ENCODE results near the gene ANKRD6.
A peak's percentile ranks its signal among the peaks of the same experiment; 100 is the strongest.
"Not testable (repeated sequence)": the region's sequence is repeated elsewhere in the genome, so short reads cannot be mapped to it uniquely, and the experiment has no call there.

Gene ANKRD6

DNA sequence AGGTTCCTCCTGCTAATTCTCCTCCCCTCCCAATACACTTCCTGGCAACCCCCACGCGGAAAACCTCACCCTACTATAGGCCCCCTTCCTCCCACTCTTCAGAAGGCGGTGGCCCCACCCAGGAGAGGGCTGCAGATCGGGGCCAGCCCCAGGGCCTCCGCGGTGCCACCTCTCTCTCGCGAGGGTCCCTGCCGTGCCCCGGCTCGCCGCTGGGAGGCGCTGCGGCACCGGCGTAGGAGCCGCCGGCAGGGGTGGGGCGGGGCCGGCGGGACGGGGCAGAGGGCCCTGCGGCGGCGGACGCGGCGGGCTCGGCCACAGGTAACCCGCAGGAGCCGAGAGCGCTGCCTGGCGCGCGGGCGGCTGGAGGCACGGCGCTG, at the start of gene ANKRD6:
Gene ANKRD6, plus strand, starts transcription at position 278 of the 377 bp plus-strand sequence. CDS start 133,825 bp downstream, outside the sequence.
- DNase-seq (ENCODE audit: low spot score), result peak; percentile 80

DNA sequence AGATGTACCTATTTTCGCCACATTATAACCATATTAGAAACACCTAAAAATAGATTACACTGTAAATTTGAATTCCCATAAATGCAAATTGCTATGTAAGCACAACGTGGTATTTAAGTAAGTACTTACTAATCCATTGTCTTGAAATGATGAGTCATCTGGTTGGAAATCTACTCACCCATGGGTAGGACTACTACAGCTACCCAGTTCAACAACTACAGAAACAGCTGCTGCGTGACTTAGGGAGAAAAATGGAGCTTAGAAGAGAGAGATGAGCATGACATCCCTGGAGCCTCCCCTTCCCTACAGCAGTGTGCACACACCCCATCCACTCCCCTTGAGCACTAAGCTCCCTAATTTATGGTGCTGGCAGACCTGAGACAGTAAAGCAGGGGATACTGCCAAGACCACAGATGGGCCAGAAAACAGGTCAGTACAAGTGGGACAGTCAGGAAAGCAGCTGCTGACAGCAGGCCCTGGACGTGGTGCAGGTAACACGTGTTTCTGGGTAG, 47.7 kb upstream of the ANKRD6 start:
- no peak for DNase-seq (ENCODE audit: low spot score)

DNA sequence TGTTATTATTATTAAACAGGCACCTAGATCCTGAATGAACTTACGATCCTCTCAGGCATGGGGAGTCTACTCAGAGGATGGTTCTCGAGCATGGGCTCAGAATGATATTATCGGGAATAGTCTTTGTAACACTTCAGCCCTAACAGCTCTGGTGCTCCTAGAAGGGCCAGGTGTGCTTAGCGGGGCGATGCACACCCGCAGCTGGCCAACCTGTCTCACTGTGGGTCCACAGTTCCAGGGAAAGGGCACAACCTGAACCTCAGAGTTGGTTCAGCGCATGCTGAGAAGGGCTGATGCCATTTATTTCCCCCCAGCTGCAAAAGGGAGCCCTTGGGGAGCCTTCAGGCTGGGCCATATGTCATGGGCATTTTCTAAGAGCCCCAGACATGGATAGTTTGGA, 47.1 kb upstream of the ANKRD6 start:
- no peak for DNase-seq (ENCODE audit: low spot score)

DNA sequence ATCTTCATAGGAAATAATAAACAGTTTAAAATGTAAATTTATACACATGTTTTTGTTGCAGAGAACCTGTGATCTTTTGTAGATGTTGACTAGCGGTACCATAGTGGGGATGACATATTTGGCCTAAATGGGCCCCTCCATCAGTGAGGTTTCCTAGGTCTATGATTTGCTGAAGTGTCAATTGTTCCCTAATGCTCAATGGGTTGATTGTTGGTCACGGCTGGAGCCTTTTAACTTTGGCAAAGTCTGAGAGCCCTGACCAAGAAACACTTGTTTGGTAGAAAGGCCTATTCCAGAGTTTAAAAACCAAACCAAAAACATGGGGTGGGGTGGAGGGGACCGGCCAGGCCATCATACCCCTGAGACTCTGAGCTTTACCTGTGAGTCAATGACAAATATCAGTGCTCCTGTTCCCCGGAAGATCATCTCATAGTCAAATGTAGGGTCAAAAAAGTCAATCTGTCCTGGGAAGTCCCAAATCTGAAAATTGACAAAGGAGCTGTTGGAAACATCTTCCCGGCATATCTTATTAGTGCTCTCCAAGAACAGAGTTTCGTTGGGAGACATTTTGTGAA, 45.9 kb upstream of the ANKRD6 start:
- DNase-seq (ENCODE audit: low spot score), result no peak

DNA sequence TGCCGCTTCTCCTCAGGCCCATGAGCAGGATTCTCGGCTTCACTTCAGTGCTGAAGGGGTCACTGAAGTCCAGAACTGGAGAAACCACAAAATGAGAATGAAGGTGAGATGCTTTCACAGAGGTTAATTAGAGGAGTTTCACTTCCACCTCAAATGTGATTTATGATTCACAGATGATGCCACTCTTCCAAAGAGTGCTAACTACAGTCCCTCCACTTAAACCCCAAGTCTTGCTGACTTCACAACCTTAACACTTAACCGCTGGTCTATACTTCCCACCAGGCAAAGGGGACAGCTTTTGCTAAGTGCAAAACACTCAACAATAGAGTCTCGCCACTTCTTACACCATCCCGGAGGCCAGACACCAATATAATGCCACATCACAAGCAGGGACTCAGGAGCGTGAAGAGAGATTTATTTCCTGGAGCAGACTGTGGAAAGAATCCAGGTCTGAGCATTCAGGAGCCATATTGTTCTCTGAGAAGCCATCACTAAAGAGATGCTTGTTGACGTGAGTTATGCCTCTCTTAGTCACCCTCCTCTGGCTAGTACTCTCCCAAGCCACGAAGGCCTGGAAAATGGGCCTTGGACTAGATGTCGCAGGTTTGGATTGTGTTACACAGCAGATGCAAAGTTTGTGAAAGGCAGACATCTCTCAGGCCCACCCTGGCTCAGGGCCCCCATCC, 45.3 kb upstream of the ANKRD6 start:
- no peak for DNase-seq (ENCODE audit: low spot score)

DNA sequence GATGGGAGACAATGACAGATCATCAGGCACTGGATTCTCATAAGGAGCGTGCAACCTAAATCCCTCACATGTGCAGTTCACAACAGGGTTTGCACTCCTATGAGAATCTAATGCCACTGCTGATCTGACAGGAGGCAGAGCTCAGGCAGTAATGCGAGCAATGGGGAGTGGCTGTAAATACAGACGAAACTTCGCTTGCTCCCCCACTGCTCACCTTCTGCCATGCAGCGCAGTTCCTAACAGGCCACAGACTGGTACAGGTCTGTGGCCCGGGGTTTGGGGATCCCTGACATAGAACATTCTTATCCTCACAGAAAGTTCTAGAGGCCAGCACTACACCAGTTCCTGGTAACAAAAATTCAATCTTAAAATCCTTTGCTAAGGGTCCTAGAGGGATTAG, 44.1 kb upstream of the ANKRD6 start:
- no peak for DNase-seq (ENCODE audit: low spot score)

DNA sequence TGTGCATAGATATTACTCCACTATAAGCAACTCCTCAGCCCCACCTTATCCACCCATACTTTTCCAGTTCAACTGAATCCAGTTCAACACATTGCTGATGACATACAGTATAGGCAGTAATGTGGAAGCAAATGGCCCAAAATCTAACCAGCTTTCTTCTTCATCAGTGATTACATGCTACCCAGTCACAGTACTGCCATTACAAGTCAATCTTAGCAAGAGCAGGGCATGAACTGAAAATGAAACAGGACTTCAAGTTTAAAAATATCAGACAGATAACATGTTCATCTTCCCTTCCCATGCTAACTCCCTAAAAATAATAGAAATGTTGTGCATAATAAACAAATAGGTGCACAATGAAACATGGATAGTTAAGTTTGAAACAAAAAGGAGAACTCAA, 40.1 kb upstream of the ANKRD6 start:
- DNase-seq (ENCODE audit: low spot score), result no peak

DNA sequence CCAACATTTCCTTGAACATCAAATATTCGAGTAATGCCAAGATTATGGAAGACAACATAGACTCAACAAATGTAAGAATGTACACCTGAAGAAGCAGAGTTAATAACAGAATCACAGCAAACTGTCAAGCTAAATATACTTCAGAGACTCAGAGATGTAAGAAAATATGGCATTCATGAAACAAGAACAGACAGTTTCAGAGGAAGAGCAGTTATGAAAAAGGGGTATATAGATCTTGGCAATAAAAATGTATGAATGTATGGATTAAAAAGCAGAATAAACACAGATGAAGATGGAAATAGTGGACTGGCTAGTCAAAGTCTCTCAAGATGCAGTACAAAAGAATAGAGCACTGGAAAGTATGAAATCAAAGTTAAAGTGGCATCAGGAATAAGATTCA, 39.3 kb upstream of the ANKRD6 start:
- DNase-seq (ENCODE audit: low spot score), result no peak

DNA sequence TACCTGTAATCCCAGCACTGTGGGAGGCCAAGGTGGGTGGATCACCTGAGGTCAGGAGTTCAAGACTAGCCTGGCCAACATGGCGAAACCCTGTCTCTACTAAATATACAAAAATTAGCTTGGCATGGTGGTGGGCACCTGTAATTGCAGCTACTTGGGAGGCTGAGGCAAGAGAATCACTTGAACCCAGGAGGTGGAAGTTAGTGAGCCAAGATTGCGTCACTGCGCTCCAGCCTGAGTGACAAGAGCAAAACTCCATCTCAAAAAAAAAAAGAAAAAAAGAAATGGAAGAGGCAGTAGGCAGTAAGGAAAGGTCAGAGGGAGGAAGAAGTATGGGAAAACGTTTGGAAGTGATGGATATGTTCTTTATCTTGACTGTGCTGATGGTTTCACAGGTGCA, 35.1 kb upstream of the ANKRD6 start:
- not testable (repeated sequence) for DNase-seq (ENCODE audit: low spot score)

DNA sequence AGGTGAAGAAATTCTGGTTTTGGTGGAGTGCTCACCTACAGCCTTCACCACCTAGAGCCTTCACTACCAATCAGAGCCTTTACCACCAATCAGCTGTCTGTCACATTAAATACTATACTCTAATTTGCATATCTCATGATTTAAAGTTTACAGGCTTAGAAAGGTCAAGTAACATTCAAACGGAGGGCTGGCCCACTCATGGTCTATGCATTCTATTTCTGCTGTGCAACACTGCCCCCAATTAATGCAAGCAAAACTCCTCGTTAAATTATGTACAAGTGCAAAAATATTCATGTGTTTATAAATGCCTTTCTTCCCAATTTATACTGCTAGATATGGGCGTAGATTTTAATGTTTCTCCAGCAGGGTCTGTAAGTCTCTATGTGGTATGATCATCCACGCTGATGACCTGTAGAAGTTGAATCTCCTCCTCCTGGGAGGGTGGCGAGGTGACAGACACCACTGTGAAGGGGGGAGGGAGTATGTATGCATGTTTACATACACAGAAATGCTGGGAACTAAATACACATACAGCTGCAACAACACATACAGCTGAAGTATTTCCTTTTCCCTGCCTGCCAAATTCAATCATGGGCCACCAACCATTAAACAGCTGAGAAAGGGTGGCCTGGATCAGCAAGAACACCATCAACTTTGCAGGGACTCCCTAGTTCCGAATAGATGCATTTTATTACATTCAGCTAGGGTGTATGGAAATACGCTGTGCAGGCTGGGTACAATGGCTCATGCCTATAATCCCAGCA, 34.0 kb upstream of the ANKRD6 start:
- DNase-seq (ENCODE audit: low spot score), result no peak

DNA sequence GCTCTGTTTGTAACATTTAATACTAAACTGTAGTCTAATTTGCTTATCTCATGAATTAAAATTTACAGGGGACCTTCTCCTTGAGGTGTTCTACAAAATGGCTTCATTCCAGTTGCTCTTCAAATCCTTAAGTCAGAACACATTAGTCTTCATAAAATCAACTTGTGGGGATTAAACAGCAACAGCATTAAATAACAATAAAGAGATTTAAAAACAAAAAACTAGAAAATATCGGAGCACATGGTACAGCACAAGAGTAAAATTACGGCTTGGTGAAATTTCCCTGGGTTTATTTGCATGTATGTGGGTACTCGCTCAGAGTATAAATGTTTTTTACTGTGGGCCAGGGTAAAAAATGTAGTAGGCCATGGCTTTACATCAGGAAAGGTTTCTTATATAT, 32.9 kb upstream of the ANKRD6 start:
- DNase-seq (ENCODE audit: low spot score), result no peak

DNA sequence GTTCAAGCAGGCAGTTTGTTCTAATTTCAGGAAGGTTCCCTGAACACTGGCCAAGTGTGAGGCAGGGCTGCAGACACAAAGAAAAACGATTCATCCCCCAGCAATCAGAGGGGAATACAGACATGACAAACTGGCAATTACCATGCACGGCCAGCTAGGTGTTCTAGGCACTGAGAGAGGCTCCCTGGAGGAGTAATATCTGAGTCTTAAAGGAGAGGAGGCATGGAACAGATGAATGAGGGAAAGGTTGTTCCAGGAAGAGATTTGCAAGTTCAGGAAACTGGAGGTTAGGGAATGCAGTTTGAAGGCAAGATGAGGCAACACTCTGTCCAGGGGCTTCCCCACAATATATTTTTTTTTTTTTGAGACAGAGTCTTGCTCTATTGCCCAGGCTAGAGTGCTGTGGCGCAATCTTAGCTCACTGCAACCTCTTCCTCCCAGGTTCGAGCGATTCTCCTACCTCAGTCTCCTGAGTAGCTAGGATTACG, 32.0 kb upstream of the ANKRD6 start:
- no peak for DNase-seq (ENCODE audit: low spot score)

DNA sequence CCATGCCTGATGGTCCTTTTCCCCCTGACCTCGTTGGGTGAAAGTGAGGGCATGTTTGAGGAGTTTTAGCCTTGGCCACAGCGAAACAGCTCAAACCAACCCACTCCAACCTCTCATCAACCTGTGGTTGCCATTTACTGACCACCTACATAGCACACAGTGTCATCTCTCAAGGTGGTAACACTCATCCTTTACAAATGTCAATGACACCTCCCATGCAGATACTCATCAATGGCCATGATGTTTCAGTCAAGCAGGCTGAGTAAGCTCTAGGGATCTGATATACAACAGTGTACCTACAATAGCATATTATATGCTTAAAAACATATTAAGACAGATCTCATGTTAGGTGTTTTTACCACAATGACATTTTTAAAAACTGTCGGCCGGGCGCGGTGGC, 30.2 kb upstream of the ANKRD6 start:
- no peak for DNase-seq (ENCODE audit: low spot score)

DNA sequence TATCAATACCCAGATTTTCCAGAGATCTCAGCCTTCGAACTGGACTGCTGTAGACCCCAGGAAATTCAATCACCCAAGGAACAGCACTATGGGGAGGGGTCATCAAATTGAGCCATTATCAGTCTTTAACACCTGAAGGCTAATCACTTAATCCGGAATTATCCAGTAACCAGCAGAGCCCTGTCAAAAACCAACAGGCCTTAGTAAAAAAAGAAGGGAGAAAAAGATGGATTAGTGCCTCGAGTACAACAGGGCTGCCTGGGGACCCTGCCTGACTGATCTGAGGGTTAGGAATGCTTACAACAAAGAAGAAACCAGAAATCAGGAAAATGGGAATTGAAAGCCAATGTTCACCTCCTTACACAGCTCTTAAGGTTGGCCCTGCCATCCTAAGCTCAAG, 28.4 kb upstream of the ANKRD6 start:
- DNase-seq (ENCODE audit: low spot score), result no peak

DNA sequence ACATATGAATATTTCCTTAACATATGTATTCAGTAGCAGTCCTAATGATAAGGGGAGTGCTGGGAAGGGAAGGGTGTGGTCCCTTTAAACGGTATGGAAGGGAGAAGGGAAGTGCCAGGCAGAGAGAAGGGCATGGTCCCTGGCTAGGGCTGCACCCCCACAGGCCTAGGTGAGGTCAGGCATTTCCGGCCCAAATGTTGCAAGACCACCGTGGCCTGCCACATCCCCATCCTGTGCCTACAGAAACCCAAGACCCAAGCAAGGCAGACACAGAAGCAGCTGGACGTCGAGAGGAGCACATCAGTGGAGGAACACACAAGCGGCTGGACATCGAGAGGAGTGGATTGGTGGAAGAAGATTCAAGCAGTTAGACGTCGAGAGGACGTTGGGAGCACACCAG, 26.8 kb upstream of the ANKRD6 start:
- DNase-seq (ENCODE audit: low spot score), result no peak

DNA sequence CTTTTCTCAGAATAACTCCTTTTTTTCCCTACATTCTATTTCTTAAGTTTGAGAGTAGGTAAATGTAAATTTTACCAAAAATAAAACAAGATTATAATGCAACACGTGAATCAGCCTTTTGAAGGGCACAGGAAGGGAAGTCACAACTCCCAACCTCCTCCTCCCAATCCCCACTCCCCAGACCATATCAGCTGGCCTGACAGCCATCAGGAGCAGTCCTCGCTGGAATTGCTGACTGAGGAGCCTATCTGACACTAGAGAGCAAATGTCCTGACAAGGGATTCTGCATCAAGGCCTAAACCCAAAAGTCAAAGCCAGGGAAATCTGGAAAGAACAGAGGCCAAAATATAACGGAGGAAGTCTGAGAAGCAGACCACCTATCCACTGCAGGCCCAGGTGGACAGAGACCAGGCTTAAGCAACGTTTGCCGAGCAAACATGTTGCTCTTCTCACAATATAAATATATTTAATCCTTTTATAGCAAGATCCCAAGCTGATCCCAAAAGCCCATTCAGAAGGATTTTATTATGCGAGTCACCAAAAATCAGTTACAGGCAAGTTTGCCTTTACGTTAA, 23.4 kb upstream of the ANKRD6 start:
- DNase-seq (ENCODE audit: low spot score), result no peak

DNA sequence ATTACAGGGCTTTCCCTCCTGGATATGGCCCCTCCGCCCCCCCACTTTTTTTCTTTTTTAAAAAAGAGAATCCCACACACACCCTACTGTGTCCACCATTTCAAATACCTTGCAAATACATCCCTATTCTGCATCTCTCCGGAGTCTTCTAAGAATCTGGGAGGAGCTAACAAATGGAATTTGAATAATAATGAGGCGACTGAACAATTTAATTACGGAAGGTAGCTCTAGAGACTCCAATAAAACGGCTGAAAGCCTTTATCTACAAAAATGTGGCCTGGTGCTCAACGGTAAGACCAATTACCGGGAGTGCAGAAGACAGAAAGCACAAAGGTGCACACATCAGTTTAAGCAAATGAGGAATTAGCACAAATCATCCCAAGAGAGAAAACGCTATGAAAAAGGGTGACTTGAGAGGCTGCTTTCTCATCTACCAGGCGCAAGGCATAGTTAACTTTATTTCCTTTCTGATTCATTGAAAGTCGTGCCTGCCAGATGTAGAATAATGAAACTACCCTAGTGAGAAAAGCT, 22.7 kb upstream of the ANKRD6 start:
- DNase-seq (ENCODE audit: low spot score), result no peak

DNA sequence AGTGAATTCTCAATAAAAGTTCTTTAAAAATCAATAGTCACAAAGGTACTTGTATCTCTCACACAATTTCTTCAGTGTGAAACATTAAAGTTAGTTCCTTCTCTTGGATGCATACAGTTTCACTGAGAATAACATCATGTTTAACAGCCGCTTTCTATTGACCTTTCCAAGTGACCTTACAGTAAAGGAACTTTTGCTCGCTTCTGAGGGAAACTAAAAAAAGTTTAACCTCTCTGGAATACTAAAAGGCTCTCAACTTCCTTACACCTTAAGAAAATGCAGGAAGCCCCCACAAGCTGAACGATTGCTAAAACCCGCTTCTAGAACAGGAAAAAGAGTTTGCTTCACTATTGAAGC, 22.2 kb upstream of the ANKRD6 start:
- DNase-seq (ENCODE audit: low spot score), result no peak

DNA sequence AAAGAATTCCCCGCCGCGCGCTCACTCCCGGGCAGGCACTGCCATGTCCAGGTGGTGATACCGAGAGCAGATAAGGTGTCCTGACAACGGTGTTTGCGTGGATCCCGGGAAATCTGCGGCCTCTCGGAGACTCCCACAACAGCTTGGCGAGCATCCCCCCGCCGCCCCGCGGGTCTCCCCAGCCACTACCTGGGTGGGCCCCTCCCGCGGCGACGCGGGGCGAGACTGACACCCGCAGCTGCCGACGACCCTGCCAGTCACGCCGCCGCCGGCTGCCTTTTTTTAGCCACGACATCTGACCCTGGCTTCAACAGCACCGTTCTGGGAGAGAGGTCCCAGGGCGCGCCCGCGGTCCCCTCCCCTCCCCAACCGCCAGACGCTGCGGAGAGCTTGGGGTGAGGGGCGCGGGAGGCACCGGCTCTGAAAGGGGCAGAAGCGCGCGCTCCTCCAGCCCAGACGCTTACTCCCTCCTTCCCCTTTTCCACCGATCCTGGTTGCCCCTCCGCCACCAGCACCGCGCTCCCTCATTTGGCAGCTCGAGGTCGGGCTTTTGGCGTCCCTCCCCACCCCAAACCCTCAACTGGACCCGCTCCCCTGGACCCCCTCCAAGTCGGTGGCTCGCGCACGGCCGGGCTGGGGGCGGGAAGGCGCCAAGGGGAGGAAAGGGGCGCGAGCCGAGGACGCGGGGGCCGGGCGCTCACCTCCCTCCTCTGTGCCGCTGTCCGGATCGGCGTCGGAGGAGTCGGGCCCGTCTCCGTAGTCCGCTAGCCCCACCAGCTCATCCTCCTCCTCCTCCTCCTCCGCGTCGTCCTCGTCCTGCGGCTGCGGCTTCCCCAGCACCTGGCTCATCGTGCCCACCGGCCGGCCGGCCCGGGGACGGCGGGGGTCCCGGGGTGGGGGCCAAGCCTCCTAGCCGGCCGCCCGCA, 21.5 kb upstream of the ANKRD6 start:
- peak; percentile 63 for DNase-seq (ENCODE audit: low spot score)

DNA sequence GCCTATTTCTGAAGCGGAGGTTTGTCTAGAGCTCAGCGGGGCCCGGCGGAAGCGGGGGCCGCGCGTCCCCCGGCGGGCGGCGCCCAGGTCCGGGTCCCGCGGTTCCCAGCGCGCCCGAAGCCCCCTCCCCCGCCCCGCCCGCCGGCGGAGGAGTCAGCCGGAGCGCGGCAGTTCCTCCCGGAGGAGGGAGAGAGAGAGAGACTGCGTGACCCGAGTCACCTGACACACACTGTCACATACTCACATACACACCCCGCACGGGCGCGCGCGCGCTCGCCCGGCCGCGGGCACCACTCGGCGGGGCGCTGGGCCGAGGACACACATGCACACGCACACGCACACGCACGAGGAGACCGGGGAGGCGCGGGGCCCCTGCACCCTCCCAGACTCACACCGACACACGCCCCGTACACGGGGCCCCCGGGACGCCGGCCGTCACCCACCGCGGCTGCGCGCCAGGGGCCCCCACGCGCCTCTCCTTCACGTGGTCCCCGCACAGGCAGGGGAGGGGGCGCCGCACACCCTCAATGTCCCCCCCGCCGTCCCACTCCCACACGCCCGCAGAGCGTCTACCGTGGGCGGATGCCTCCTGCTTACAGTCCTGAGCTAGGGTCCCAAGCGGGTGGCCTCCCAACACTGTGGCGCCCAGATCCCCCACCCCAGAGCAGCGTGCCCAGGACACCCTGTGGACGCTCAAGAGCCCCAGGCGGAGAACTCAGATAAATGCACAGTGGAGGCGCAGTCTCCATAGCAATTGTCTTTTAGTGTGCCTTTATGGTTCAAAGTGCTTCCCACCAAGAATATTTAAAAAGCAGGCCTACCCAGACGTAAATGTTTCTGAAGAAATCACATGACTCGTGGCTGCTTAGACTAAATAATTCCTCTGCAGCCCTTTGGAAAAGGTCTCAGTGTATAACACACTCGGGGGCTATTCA, 20.6 kb upstream of the ANKRD6 start, which contains the start of gene RRAGD:
Gene RRAGD, minus strand, starts transcription at position 203 of the 935 bp plus-strand sequence. CDS start 280 bp downstream, outside the sequence.
- peak; percentile 91 for DNase-seq (ENCODE audit: low spot score)

Data from HuH-7 (cell line).